ENCODE results near the gene ATP8B3. TPM values are rescaled to one million over a fixed set of nuclear protein-coding genes. Genes with fewer than 3 reads are reported as not detected.
A peak's percentile ranks its signal among the peaks of the same experiment; 100 is the strongest.

Gene ATP8B3
- total and polyA plus RNA-seq, 2 of the 13 experiments (the other 11 are each of a cell fraction or from before 2014, with no cell fraction given): 2.6 to 5.9 TPM

DNA sequence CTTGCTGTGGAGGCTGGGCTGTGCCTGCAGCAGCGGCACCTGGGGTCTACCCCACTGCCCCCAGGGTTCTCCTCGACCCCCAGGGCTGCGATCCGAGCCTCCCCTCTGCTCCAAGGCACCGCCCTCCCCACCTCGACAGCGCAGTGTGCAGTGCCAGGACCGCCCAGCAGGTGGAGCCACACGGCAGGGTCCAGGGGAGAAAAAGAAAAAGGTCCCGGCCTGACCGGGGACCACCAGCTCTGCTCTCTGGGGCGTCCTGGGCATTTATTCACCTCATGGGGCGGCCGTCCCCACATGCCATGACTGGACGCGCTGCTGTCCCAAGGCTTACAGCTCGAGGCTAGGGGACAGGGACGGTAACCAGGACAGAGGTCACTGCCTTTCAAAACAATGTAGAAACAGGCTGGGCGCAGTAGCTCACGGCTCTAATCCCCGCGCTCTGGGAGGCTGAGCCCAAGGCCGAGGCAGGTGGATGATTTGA, 25.6 kb upstream of the ATP8B3 start (continued):
- TF ChIP-seq, protein P1, sequence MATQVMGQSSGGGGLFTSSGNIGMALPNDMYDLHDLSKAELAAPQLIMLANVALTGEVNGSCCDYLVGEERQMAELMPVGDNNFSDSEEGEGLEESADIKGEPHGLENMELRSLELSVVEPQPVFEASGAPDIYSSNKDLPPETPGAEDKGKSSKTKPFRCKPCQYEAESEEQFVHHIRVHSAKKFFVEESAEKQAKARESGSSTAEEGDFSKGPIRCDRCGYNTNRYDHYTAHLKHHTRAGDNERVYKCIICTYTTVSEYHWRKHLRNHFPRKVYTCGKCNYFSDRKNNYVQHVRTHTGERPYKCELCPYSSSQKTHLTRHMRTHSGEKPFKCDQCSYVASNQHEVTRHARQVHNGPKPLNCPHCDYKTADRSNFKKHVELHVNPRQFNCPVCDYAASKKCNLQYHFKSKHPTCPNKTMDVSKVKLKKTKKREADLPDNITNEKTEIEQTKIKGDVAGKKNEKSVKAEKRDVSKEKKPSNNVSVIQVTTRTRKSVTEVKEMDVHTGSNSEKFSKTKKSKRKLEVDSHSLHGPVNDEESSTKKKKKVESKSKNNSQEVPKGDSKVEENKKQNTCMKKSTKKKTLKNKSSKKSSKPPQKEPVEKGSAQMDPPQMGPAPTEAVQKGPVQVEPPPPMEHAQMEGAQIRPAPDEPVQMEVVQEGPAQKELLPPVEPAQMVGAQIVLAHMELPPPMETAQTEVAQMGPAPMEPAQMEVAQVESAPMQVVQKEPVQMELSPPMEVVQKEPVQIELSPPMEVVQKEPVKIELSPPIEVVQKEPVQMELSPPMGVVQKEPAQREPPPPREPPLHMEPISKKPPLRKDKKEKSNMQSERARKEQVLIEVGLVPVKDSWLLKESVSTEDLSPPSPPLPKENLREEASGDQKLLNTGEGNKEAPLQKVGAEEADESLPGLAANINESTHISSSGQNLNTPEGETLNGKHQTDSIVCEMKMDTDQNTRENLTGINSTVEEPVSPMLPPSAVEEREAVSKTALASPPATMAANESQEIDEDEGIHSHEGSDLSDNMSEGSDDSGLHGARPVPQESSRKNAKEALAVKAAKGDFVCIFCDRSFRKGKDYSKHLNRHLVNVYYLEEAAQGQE (IDR thresholded peaks at IDR 0.05; ENCODE audit: borderline replicate concordance in 1 of 2, low read depth in 1 of 2, low read length in 2 of 2): no peak
- TF ChIP-seq MLLT10 (CRISPR knock-in tag; IDR thresholded peaks at IDR 0.05) (no peak), ZNF598 (CRISPR knock-in tag; IDR thresholded peaks at IDR 0.05; ENCODE audit: borderline replicate concordance) (peak; percentile 67; the same call in 1 of the 2 replicates), TOE1 (CRISPR knock-in tag; IDR thresholded peaks at IDR 0.05) (no peak), NAIF1 (CRISPR knock-in tag; IDR thresholded peaks at IDR 0.05; ENCODE audit: borderline replicate concordance) (no peak), MTA3 (CRISPR knock-in tag; IDR thresholded peaks at IDR 0.05) (no peak), ZNF678 (CRISPR knock-in tag; IDR thresholded peaks at IDR 0.05) (0 out of 2 replicates have a peak, but pooled peaks have one; percentile 59), SP5 (CRISPR knock-in tag; IDR thresholded peaks at IDR 0.05; ENCODE audit: borderline replicate concordance, low read depth) (0 out of 2 replicates have a peak, but pooled peaks have one; percentile 18), KDM4B (CRISPR knock-in tag; IDR thresholded peaks at IDR 0.05) (no peak), SAP130 (CRISPR knock-in tag; IDR thresholded peaks at IDR 0.05; ENCODE audit: low read depth) (peak; percentile 10; the same call in 1 of the 2 replicates), ZNF749 (CRISPR knock-in tag; IDR thresholded peaks at IDR 0.05; ENCODE audit: borderline replicate concordance) (0 out of 2 replicates have a peak, but pooled peaks have one; percentile 28), KLF13 (CRISPR knock-in tag; IDR thresholded peaks at IDR 0.05) (no peak), SOX6 (IDR thresholded peaks at IDR 0.05) (no peak), SOX6 (CRISPR knock-in tag; IDR thresholded peaks at IDR 0.05) (peak; percentile 37), IKZF4 (CRISPR knock-in tag; IDR thresholded peaks at IDR 0.05; ENCODE audit: borderline replicate concordance, low read depth, not compliant biosample characterization) (peak; percentile 52), ZNF333 (CRISPR knock-in tag; IDR thresholded peaks at IDR 0.05; ENCODE audit: borderline replicate concordance) (no peak), CAMTA2 (CRISPR knock-in tag; IDR thresholded peaks at IDR 0.05; ENCODE audit: borderline replicate concordance) (no peak), ARNT2 (CRISPR knock-in tag; IDR thresholded peaks at IDR 0.05; ENCODE audit: low read depth) (0 out of 2 replicates have a peak, but pooled peaks have one; percentile 45), TBL1XR1 (IDR thresholded peaks at IDR 0.05; ENCODE audit: borderline replicate concordance, low read length, partially characterized antibody) (no peak), PPARG (CRISPR knock-in tag; conservative IDR thresholded peaks at IDR 0.05) (peak; percentile 91)
- TF ChIP-seq, protein P2, sequence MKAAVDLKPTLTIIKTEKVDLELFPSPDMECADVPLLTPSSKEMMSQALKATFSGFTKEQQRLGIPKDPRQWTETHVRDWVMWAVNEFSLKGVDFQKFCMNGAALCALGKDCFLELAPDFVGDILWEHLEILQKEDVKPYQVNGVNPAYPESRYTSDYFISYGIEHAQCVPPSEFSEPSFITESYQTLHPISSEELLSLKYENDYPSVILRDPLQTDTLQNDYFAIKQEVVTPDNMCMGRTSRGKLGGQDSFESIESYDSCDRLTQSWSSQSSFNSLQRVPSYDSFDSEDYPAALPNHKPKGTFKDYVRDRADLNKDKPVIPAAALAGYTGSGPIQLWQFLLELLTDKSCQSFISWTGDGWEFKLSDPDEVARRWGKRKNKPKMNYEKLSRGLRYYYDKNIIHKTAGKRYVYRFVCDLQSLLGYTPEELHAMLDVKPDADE (CRISPR knock-in tag; IDR thresholded peaks at IDR 0.05): no peak
- TF ChIP-seq, protein P3, sequence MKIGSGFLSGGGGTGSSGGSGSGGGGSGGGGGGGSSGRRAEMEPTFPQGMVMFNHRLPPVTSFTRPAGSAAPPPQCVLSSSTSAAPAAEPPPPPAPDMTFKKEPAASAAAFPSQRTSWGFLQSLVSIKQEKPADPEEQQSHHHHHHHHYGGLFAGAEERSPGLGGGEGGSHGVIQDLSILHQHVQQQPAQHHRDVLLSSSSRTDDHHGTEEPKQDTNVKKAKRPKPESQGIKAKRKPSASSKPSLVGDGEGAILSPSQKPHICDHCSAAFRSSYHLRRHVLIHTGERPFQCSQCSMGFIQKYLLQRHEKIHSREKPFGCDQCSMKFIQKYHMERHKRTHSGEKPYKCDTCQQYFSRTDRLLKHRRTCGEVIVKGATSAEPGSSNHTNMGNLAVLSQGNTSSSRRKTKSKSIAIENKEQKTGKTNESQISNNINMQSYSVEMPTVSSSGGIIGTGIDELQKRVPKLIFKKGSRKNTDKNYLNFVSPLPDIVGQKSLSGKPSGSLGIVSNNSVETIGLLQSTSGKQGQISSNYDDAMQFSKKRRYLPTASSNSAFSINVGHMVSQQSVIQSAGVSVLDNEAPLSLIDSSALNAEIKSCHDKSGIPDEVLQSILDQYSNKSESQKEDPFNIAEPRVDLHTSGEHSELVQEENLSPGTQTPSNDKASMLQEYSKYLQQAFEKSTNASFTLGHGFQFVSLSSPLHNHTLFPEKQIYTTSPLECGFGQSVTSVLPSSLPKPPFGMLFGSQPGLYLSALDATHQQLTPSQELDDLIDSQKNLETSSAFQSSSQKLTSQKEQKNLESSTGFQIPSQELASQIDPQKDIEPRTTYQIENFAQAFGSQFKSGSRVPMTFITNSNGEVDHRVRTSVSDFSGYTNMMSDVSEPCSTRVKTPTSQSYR (CRISPR knock-in tag; IDR thresholded peaks at IDR 0.05; ENCODE audit: borderline replicate concordance): no peak
- TF ChIP-seq, protein P4, sequence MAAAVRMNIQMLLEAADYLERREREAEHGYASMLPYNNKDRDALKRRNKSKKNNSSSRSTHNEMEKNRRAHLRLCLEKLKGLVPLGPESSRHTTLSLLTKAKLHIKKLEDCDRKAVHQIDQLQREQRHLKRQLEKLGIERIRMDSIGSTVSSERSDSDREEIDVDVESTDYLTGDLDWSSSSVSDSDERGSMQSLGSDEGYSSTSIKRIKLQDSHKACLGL (CRISPR knock-in tag; IDR thresholded peaks at IDR 0.05): peak; percentile 23; the same call in 1 of the 2 replicates
